ENCODE results near the gene CALML3. TPM values are rescaled to one million over a fixed set of nuclear protein-coding genes. Genes with fewer than 3 reads are reported as not detected.
"Not testable (repeated sequence)": the region's sequence is repeated elsewhere in the genome, so short reads cannot be mapped to it uniquely, and the experiment has no call there.

The CALML3 gene
- not detected in 2 replicates for total RNA-seq

- Mint-ChIP-seq H3K27me3 (ENCODE audit: low read depth) (peaks cover 8% of the 10 kb centered on the region), H3K27ac (no peak within 1 kb of the TSS), H3K36me3 (ENCODE audit: low read depth) (no peaks in the 10 kb centered on the region), H3K4me3 (ENCODE audit: low read depth) (no peak within 1 kb of the TSS), H3K4me1 (ENCODE audit: low read depth) (no peaks in the 10 kb centered on the region), H3K9me3 (no peaks in the 10 kb centered on the region)
- intact Hi-C loops (cut with micrococcal nuclease) = no loop called here
- DNase-seq (ENCODE audit: low spot score) = no peak
Observed at GRCh38 chr10:5524641-5525560, at the start of gene CALML3. TSS of gene CALML3 (plus strand) at chr10:5524961. CDS start at chr10:5525086, 125 bp downstream.

- H3K27me3 Mint-ChIP-seq (ENCODE audit: low read depth); H3K9me3 Mint-ChIP-seq; H3K27ac Mint-ChIP-seq; DNase-seq (ENCODE audit: low spot score); H3K4me3 Mint-ChIP-seq (ENCODE audit: low read depth); intact Hi-C loops (cut with micrococcal nuclease); H3K36me3 Mint-ChIP-seq (ENCODE audit: low read depth); H3K4me1 Mint-ChIP-seq (ENCODE audit: low read depth): not testable (repeated sequence)
Observed at GRCh38 chr10:5475088-5475487, 49.7 kb upstream of the CALML3 start.

DNA sequence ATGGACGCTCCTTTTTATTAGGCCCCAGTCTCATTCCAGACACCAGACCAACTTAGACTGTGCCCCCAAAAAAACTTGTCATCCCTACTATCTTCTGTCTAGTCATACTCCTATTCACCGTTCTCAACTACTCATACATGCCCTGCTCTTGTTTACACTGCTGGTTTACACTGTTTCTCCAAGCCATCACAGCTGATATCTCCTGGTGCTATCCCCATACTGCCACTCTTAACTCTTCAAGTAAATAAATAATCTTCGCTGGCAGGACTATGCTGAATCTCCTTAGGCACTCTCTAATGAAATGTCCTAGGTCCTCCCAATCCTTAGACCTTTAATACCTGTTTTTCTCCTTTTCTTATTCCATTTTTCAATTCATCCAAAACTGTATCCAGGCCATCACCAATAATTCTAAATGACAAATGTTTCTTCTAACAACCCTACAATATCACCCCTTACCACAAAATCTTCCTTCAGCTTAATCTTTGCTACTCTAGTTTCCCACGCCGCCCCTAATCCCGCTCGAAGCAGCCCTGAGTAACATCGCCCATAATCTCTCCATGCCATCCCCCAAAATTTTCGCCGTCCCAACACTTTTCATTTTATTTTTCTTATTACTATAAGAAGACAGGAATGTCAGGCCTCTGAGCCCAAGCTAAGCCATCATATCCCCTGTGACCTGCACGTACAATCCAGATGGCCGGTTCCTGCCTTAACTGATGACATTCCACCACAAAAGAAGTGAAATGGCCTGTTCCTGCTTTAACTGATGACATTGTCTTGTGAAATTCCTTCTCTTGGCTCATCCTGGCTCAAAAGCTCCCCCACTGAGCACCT, 48.6 kb upstream of the CALML3 start:
- H3K4me3 Mint-ChIP-seq (ENCODE audit: low read depth); H3K9me3 Mint-ChIP-seq; H3K36me3 Mint-ChIP-seq (ENCODE audit: low read depth); H3K27ac Mint-ChIP-seq; H3K4me1 Mint-ChIP-seq (ENCODE audit: low read depth); DNase-seq (ENCODE audit: low spot score); H3K27me3 Mint-ChIP-seq (ENCODE audit: low read depth); intact Hi-C loops (cut with micrococcal nuclease): not testable (repeated sequence)

GRCh38 chr10:5476918-5477525, 47.7 kb upstream of the CALML3 start:
- H3K4me3 Mint-ChIP-seq (ENCODE audit: low read depth) = no peak overlapping the region
- no peak for DNase-seq (ENCODE audit: low spot score)
- intact Hi-C loops (cut with micrococcal nuclease) = no loop called here
- peaks cover 4% of the 10 kb centered on the region for H3K4me1 Mint-ChIP-seq (ENCODE audit: low read depth)
- no peaks in the 10 kb centered on the region for H3K27me3 Mint-ChIP-seq (ENCODE audit: low read depth)
- no peaks in the 10 kb centered on the region for H3K9me3 Mint-ChIP-seq
- no peaks in the 10 kb centered on the region for H3K36me3 Mint-ChIP-seq (ENCODE audit: low read depth)
- H3K27ac Mint-ChIP-seq = no peak overlapping the region

DNA sequence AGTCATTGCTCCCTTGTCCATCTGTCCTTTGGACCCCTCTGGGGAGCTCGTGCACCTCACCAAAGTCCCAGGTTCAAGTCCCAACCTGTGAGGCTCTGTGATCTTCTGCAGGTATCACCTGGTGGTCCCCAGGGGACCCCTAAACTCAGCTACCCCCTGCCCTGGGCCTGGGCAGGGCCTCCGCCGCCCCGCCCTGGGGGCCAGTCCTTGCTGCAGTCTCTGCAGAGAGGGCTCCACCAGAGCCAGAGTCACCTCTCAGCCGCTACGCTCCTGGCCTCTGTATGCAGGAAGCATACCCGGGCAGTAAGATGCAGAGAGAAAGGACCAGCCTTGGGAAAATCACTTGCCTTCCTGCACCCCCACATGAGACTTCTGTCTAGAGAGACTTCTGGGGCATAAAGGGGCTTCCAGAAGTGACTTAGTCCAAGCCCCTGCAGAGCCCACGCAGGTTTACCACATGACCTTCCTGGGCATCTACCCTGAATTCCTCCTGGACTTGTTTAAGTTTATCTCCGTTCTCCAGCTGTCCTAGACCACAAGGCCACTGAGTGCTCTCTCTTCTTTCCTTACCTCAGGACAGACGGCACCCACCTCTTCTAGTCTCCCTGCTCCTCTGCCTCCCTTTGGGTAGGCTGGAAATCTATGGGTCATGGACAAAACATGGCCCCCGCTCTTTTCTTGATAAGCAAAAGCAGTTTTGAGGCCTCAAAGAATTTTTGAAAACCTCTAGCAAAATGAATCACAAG, 46.6 kb upstream of the CALML3 start:
- no peak for DNase-seq (ENCODE audit: low spot score)
- intact Hi-C loops (cut with micrococcal nuclease) = no loop called here
- H3K4me1 Mint-ChIP-seq (ENCODE audit: low read depth) = peaks cover 4% of the 10 kb centered on the region
- H3K4me3 Mint-ChIP-seq (ENCODE audit: low read depth) = no peak overlapping the region
- H3K27me3 Mint-ChIP-seq (ENCODE audit: low read depth) = no peaks in the 10 kb centered on the region
- H3K9me3 Mint-ChIP-seq = no peaks in the 10 kb centered on the region
- no peak overlapping the region for H3K27ac Mint-ChIP-seq
- no peaks in the 10 kb centered on the region for H3K36me3 Mint-ChIP-seq (ENCODE audit: low read depth)

DNA sequence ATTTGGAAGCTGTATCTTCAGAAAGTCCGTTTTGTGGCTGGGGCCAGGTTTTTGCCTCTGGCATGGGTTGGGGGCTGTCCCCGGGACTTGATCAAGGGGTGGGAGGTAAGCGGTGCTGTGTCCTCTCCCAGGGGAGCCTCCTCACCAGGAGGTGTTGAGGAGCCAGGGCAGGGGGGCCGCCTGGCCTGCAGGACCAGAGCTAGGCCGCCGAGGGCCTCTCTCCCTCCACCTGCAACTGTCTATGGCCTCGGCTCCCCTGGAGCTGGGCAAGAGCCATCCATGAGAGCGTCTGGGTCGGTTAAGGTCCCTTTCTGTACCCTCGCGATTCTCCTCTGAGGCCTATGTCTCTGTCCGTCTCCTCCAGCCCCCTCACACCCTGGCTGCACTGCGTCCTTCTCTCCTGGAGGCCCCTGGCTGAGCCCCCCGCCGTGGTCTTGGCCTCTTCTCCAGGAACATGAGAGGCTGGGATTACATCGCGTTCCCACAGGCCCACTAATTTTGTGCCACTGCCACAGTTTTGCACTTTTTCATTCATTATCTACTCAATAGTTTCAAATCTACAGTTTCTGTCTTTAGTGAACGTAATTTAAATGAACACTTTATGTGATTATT, 46.0 kb upstream of the CALML3 start:
- Mint-ChIP-seq H3K27ac (no peak overlapping the region), H3K4me1 (ENCODE audit: low read depth) (peaks cover 4% of the 10 kb centered on the region), H3K27me3 (ENCODE audit: low read depth) (no peaks in the 10 kb centered on the region), H3K9me3 (no peaks in the 10 kb centered on the region), H3K36me3 (ENCODE audit: low read depth) (no peaks in the 10 kb centered on the region), H3K4me3 (ENCODE audit: low read depth) (no peak overlapping the region)
- intact Hi-C loops (cut with micrococcal nuclease) = no loop called here
- no peak for DNase-seq (ENCODE audit: low spot score)

GRCh38 chr10:5479481-5480161, 45.1 kb upstream of the CALML3 start:
- intact Hi-C loops (cut with micrococcal nuclease) = no loop called here
- H3K4me3 Mint-ChIP-seq (ENCODE audit: low read depth) = no peak overlapping the region
- H3K27ac Mint-ChIP-seq = no peak overlapping the region
- no peaks in the 10 kb centered on the region for H3K36me3 Mint-ChIP-seq (ENCODE audit: low read depth)
- H3K27me3 Mint-ChIP-seq (ENCODE audit: low read depth) = no peaks in the 10 kb centered on the region
- peaks cover 4% of the 10 kb centered on the region for H3K4me1 Mint-ChIP-seq (ENCODE audit: low read depth)
- no peaks in the 10 kb centered on the region for H3K9me3 Mint-ChIP-seq
- no peak for DNase-seq (ENCODE audit: low spot score)

DNA sequence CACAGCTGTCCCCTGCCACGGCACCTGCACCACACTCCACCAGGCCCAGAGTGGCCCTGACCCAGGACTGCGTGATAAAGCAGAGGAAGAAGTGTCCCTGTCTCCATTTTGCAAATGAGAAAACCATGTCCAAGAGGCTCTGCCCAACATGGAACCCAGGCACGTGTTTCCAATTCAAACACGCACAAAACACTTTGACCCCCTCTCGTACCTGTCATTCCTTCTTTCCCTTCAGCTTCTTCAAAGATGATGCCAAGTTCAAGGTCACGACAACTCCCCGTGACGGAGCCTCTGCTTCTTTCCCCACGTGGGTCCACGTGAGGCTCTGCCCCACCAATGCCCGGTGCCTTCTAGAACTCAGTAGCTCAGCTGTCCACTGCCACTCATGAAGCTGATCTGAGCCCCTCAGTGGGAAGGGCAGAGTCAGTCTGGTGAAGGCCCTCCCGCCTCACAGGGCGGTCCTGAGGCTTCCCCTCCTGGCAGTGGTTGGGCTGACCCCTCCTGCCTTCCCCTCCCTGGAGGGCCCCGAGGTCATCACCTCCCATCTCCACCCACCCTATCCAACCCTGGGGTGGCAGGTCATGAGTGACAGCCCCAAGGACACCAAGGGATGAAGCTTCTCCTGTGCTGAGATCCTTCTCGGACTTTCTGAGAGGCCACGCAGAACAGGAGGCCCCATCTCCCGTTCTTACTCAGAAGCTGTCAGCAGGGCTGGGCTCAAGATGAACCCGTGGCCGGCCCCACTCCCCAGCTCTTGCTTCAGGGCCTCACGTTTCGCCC, 44.4 kb upstream of the CALML3 start:
- no peak for DNase-seq (ENCODE audit: low spot score)
- Mint-ChIP-seq H3K4me3 (ENCODE audit: low read depth) (no peak overlapping the region), H3K9me3 (no peaks in the 10 kb centered on the region), H3K27me3 (ENCODE audit: low read depth) (no peaks in the 10 kb centered on the region), H3K36me3 (ENCODE audit: low read depth) (no peaks in the 10 kb centered on the region), H3K4me1 (ENCODE audit: low read depth) (peaks cover 4% of the 10 kb centered on the region), H3K27ac (no peak overlapping the region)
- intact Hi-C loops (cut with micrococcal nuclease) = no loop called here

GRCh38 chr10:5481121-5481520, 43.6 kb upstream of the CALML3 start:
- no peaks in the 10 kb centered on the region for H3K36me3 Mint-ChIP-seq (ENCODE audit: low read depth)
- no peak overlapping the region for H3K4me3 Mint-ChIP-seq (ENCODE audit: low read depth)
- H3K4me1 Mint-ChIP-seq (ENCODE audit: low read depth) = peaks cover 4% of the 10 kb centered on the region
- no peaks in the 10 kb centered on the region for H3K27me3 Mint-ChIP-seq (ENCODE audit: low read depth)
- no peak for DNase-seq (ENCODE audit: low spot score)
- no peak overlapping the region for H3K27ac Mint-ChIP-seq
- intact Hi-C loops (cut with micrococcal nuclease) = no loop called here
- no peaks in the 10 kb centered on the region for H3K9me3 Mint-ChIP-seq

- H3K9me3 Mint-ChIP-seq = no peaks in the 10 kb centered on the region
- peaks cover 4% of the 10 kb centered on the region for H3K4me1 Mint-ChIP-seq (ENCODE audit: low read depth)
- intact Hi-C loops (cut with micrococcal nuclease) = no loop called here
- no peak overlapping the region for H3K27ac Mint-ChIP-seq
- DNase-seq (ENCODE audit: low spot score) = no peak
- no peaks in the 10 kb centered on the region for H3K27me3 Mint-ChIP-seq (ENCODE audit: low read depth)
- no peaks in the 10 kb centered on the region for H3K36me3 Mint-ChIP-seq (ENCODE audit: low read depth)
- H3K4me3 Mint-ChIP-seq (ENCODE audit: low read depth) = no peak overlapping the region
Observed at GRCh38 chr10:5482016-5482415, 42.7 kb upstream of the CALML3 start.

DNA sequence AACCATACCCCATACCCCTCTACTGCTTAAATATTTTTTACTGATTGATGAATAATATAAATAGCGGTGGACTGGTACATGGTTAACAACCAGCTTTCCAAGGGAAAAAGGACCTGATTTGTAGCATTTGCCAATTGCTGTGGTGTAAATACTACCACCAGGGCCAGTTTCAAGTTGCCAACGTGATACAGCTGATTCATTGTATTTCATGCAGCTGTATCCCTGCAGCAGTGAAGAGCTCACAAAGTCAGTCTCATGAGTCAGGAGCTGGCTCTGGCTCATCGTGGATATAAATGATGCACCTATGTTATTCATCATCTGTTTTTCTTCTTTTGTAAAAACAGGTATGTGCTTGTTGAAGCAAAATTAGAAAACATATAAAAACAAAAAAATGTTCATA, 40.6 kb upstream of the CALML3 start:
- Mint-ChIP-seq H3K4me3 (ENCODE audit: low read depth) (no peak overlapping the region), H3K9me3 (no peaks in the 10 kb centered on the region), H3K27ac (no peak overlapping the region), H3K27me3 (ENCODE audit: low read depth) (no peaks in the 10 kb centered on the region), H3K4me1 (ENCODE audit: low read depth) (peaks cover 4% of the 10 kb centered on the region), H3K36me3 (ENCODE audit: low read depth) (no peaks in the 10 kb centered on the region)
- no peak for DNase-seq (ENCODE audit: low spot score)
- intact Hi-C loops (cut with micrococcal nuclease) = no loop called here

All from activated T-helper 2 cell treated with anti-CD3 and anti-CD28 coated beads, Interferon-gamma antibody, Interleukin-2, Interleukin-4, amounts not matched to agents 10 μg/mL and 5 μg/mL and 100 μg/mL, durations not matched to agents 14 hours and 24 hours and 36 hours (primary cell).